Liver (tissue), 9 donors: ENCODE results near the gene IGF2BP3. TPM values are rescaled to one million over a fixed set of nuclear protein-coding genes. Genes with fewer than 3 reads are reported as not detected.

Source experiments
- DNase-seq: peaks from one replicate; pipeline ENCODE4 v3.0.0-alpha.2; 2017; ENCODE audit warnings: low spot score
- H3K27ac ChIP-seq, 2 donors: one replicate each; pipeline ENCODE4 v1.7.0; 2013; ENCODE audit warnings: inconsistent platforms in 2 of 2, low read length in 2 of 2, control low read depth in 1 of 2, low read depth in 1 of 2, mild to moderate bottlenecking in 1 of 2
- H3K27me3 ChIP-seq, 4 donors: one replicate each; pipeline versions ENCODE4 v1.6.1 to v1.7.0; 2013; ENCODE audit warnings: low read length in 3 of 4, inconsistent platforms in 1 of 4, mild to moderate bottlenecking in 1 of 4, moderate library complexity in 1 of 4; ENCODE audit not compliant: control insufficient read depth in 4 of 4, insufficient read depth in 4 of 4
- H3K36me3 ChIP-seq, 4 donors: one replicate each; pipeline versions ENCODE4 v1.6.1 to v1.7.0; 2013; ENCODE audit warnings: low read length in 3 of 4, mild to moderate bottlenecking in 3 of 4, low read depth in 1 of 4, moderate library complexity in 1 of 4; ENCODE audit not compliant: control insufficient read depth in 4 of 4, insufficient read depth in 3 of 4
- H3K4me1 ChIP-seq, 4 donors: one replicate each; pipeline versions ENCODE4 v1.6.1 to v1.7.0; 2013; ENCODE audit warnings: low read length in 3 of 4, mild to moderate bottlenecking in 3 of 4, moderate library complexity in 1 of 4; ENCODE audit not compliant: control insufficient read depth in 4 of 4, insufficient read depth in 4 of 4
- H3K4me3 ChIP-seq, 3 donors: one replicate each; pipeline versions ENCODE4 v1.6.1 to v1.7.0; 2013; ENCODE audit warnings: low read length in 3 of 3, control low read depth in 1 of 3, low read depth in 1 of 3, mild to moderate bottlenecking in 1 of 3
- H3K9ac ChIP-seq, 2 donors: one replicate each; pipeline ENCODE4 v1.7.0; 2013; ENCODE audit warnings: low read length in 2 of 2, mild to moderate bottlenecking in 2 of 2, moderate library complexity in 2 of 2, control low read depth in 1 of 2, low read depth in 1 of 2
- H3K9me3 ChIP-seq, 4 donors: one replicate each; pipeline versions ENCODE4 v1.6.1 to v1.7.0; 2013; ENCODE audit warnings: low read length in 3 of 4; ENCODE audit not compliant: control insufficient read depth in 4 of 4
- CTCF ChIP-seq: fragments of 150-350 bp; IDR thresholded peaks from 2 replicates; pipeline ENCODE4 v1.5.1; 2017; ENCODE audit warnings: improper control_type of control experiment, low read depth, low read length; ENCODE audit not compliant: missing input control
- EGR1 ChIP-seq, 2 donors: IDR thresholded peaks; 2 replicates each; pipeline ENCODE4 v1.6.1; 2016 to 2018; ENCODE audit warnings: antibody characterized with exemption in 2 of 2, low read depth in 2 of 2
- FOXA1 ChIP-seq: IDR thresholded peaks from 2 replicates; pipeline ENCODE4 v1.6.1; 2016; ENCODE audit warnings: antibody characterized with exemption
- FOXA2 ChIP-seq: IDR thresholded peaks from 2 replicates; pipeline ENCODE4 v1.6.1; 2016; ENCODE audit warnings: antibody characterized with exemption
- GABPA ChIP-seq, 2 donors: IDR thresholded peaks in 1 of 2; conservative IDR thresholded peaks in 1 of 2; 2 replicates each; pipeline ENCODE4 v1.6.1; 2016; ENCODE audit warnings: antibody characterized with exemption in 2 of 2, mild to moderate bottlenecking in 1 of 2, moderate library complexity in 1 of 2
- HNF4G ChIP-seq: IDR thresholded peaks from 2 replicates; pipeline ENCODE4 v1.6.1; 2016; ENCODE audit warnings: antibody characterized with exemption
- MAX ChIP-seq: IDR thresholded peaks from 2 replicates; pipeline ENCODE4 v1.6.1; 2016; ENCODE audit warnings: antibody characterized with exemption
- NR2F2 ChIP-seq: IDR thresholded peaks from 2 replicates; pipeline ENCODE4 v1.6.1; 2016; ENCODE audit warnings: antibody characterized with exemption
- RAD21 ChIP-seq, 2 donors: IDR thresholded peaks; 2 replicates each; pipeline ENCODE4 v1.6.1; 2016; ENCODE audit warnings: antibody characterized with exemption in 2 of 2, mild to moderate bottlenecking in 2 of 2
- RXRA ChIP-seq, 2 donors: IDR thresholded peaks; 2 replicates each; pipeline ENCODE4 v1.6.1; 2017 to 2018; ENCODE audit warnings: antibody characterized with exemption in 2 of 2, mild to moderate bottlenecking in 1 of 2
- SP1 ChIP-seq: IDR thresholded peaks from 2 replicates; pipeline ENCODE4 v1.6.1; 2018; ENCODE audit warnings: antibody characterized with exemption, mild to moderate bottlenecking
- TAF1 ChIP-seq: conservative IDR thresholded peaks from 2 replicates; pipeline ENCODE4 v1.6.1; 2016; ENCODE audit warnings: antibody characterized with exemption, mild to moderate bottlenecking
- YY1 ChIP-seq: IDR thresholded peaks from 2 replicates; pipeline ENCODE4 v1.6.1; 2016; ENCODE audit warnings: antibody characterized with exemption, mild to moderate bottlenecking
- ZBTB33 ChIP-seq: IDR thresholded peaks from 2 replicates; pipeline ENCODE4 v1.6.1; 2016; ENCODE audit warnings: antibody characterized with exemption
- WGBS: extraction: QIAGEN DNeasy Blood & Tissue Kit; methylation state at CpG from one replicate; pipeline ENCODE4 v1.1.7; 2013; 5-methylcytosine and 5-hydroxymethylcytosine counted together
- polyA plus RNA-seq, 2 donors: library from polyadenylated mRNA; stranded (reverse) in 1 of 2; unstranded in 1 of 2; fragments of 200-250 nt in 1 of 2; fragments of >200 nt in 1 of 2; fragmentation: Nextera tagmentation in 1 of 2; extraction: Ambion mirVana in 1 of 2; gene quantifications; one replicate each; pipeline versions ENCODE4 v1.2.1 to v1.2.3, GENCODE V29; 2013 to 2015
- total RNA-seq, 2 donors: library from RNA; depleted of rRNA; stranded (reverse); fragments of >200 nt; gene quantifications; one replicate each; pipeline ENCODE4 v1.2.3, GENCODE V29; 2014
- donor health status: healthy.
- donor health status: healthy.
- donor health status: healthy.
- donor health status: healthy.
- donor health status: healthy.

Gene IGF2BP3
- total and polyA plus RNA-seq, 4 donors, result 0.17 to 28.4 (median 0.23) TPM; not detected in 1

GRCh38 chr7:23389701-23390100 is 80.6 kb downstream of the IGF2BP3 start:
- Histone ChIP-seq H3K9me3 (no peaks in the 10 kb centered on the region), H3K4me3 (no peak overlapping the region), H3K9ac (no peak overlapping the region), H3K27ac (no peak overlapping the region), H3K36me3 (no peaks in the 10 kb centered on the region), H3K27me3 (no peaks in the 10 kb centered on the region), H3K4me1 (peaks cover 2 to 10% (median 5%) of the 10 kb centered on the region in 4 donors)
- 89% methylated on average over 3 of the region's 3 CpGs for WGBS
- TF ChIP-seq ZBTB33 (no peak), RXRA (IDR thresholded peaks at IDR 0.05) (no peak), FOXA2 (no peak), CTCF (no peak)
- no peak for DNase-seq

- H3K27me3 ChIP-seq, result no peaks in the 10 kb centered on the region
- no peaks in the 10 kb centered on the region for H3K36me3 ChIP-seq
- H3K4me1 ChIP-seq, result peaks cover 2 to 10% (median 5%) of the 10 kb centered on the region in 4 donors
- TF ChIP-seq TAF1, result no peak
- TF ChIP-seq NR2F2, result no peak
- no peak for TF ChIP-seq GABPA (IDR thresholded peaks at IDR 0.05 in 1 of 2, conservative IDR thresholded peaks at IDR 0.05 in 1 of 2)
- TF ChIP-seq ZBTB33, result no peak
- no peak for TF ChIP-seq RAD21 (IDR thresholded peaks at IDR 0.05)
- TF ChIP-seq RXRA (IDR thresholded peaks at IDR 0.05), result no peak
- TF ChIP-seq MAX, result no peak
- no peak for TF ChIP-seq EGR1 (IDR thresholded peaks at IDR 0.05; ENCODE audit: low read depth in 2 of 2)
- TF ChIP-seq YY1, result no peak
- no peak for TF ChIP-seq HNF4G
- no peak for TF ChIP-seq SP1
- no peak for TF ChIP-seq FOXA1
- H3K27ac ChIP-seq, result no peak overlapping the region
- no peak overlapping the region for H3K9ac ChIP-seq
- WGBS, result 91% methylated on average over 1 of the region's 1 CpG
- no peak for DNase-seq
- H3K4me3 ChIP-seq, result no peak overlapping the region
- H3K9me3 ChIP-seq, result no peaks in the 10 kb centered on the region
Observed at GRCh38 chr7:23387583-23387982, 82.7 kb downstream of the IGF2BP3 start.
